ENCODE results near the gene LCN10. TPM values are rescaled to one million over a fixed set of nuclear protein-coding genes. Genes with fewer than 3 reads are reported as not detected.

Gene LCN10
- total and polyA plus RNA-seq, 9 of the 15 experiments (the other 6 are each of a cell fraction or from before 2014, with no cell fraction given) = 0.10 to 0.21 (median 0.14) TPM; not detected in 6

DNA sequence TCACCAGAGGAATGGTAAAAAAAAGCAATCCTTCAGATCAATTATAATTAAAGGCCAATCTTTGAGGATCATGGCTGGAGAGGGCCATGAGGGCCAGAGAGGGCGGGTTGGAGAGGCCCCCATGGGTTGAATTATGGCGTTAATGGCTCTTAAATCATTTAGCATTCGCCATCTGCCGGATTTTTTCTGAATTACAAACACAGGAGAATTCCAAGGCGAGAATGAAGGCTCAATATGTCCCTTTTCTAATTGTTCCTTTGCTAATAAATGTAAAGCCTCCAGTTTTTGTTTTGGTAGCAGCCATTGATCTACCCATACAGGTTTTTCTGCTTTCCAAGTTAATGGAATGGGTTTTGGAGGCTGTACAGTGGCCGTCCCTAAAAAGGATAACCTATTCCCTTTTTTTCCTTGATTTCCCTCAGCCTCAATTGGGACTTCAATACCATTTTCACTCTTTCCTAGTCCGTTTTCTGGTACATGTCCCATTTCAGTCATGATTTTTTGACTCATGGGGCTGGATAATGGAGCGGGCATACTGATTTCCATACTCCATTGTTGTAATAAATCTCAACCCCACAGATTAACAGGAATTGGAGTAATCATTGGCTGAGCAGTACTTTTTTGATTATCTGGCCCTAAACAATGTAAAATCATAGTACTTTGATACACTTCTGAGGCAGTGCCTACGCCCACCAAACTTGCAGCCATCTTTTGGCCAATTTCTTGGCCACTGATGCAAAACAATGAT lies 41.7 kb upstream of the LCN10 start (continued):
- TF ChIP-seq, protein P1, sequence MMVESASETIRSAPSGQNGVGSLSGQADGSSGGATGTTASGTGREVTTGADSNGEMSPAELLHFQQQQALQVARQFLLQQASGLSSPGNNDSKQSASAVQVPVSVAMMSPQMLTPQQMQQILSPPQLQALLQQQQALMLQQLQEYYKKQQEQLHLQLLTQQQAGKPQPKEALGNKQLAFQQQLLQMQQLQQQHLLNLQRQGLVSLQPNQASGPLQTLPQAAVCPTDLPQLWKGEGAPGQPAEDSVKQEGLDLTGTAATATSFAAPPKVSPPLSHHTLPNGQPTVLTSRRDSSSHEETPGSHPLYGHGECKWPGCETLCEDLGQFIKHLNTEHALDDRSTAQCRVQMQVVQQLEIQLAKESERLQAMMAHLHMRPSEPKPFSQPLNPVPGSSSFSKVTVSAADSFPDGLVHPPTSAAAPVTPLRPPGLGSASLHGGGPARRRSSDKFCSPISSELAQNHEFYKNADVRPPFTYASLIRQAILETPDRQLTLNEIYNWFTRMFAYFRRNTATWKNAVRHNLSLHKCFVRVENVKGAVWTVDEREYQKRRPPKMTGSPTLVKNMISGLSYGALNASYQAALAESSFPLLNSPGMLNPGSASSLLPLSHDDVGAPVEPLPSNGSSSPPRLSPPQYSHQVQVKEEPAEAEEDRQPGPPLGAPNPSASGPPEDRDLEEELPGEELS (CRISPR knock-in tag; IDR thresholded peaks at IDR 0.05; ENCODE audit: borderline replicate concordance) = no peak
- no peak for TF ChIP-seq MYC (IDR thresholded peaks at IDR 0.05; ENCODE audit: low read depth, low read length)
- 0 out of 2 replicates have a peak, but pooled peaks have one; percentile 63 for TF ChIP-seq MYC (CRISPR knock-in tag; IDR thresholded peaks at IDR 0.05; ENCODE audit: borderline replicate concordance, low read depth)
- TF ChIP-seq ZNF583 (CRISPR knock-in tag; IDR thresholded peaks at IDR 0.05) = no peak
- peak; percentile 50; the same call in 1 of the 2 replicates for TF ChIP-seq REST (IDR thresholded peaks at IDR 0.05; ENCODE audit: borderline replicate concordance)
- no peak for TF ChIP-seq REST (CRISPR knock-in tag; IDR thresholded peaks at IDR 0.05; ENCODE audit: low read depth)
- TF ChIP-seq PTTG1 (tag; IDR thresholded peaks at IDR 0.05; ENCODE audit: low read depth) = 0 out of 2 replicates have a peak, but pooled peaks have one; percentile 58
- TF ChIP-seq YY1 (IDR thresholded peaks at IDR 0.05; ENCODE audit: borderline replicate concordance in 1 of 3, control insufficient read depth in 1 of 3, extremely low read depth in 1 of 3, insufficient read depth in 3 of 3, insufficient read length in 1 of 3, insufficient replicate concordance in 2 of 3, low read depth in 1 of 3, low read length in 2 of 3) = peak in 1 of 3 experiments; percentile 30
- TF ChIP-seq RAD21 (CRISPR knock-in tag; conservative IDR thresholded peaks at IDR 0.05 in 1 of 2, IDR thresholded peaks at IDR 0.05 in 1 of 2) = peak; percentile 63 to 73
- 0 out of 2 replicates have a peak, but pooled peaks have one; percentile 26 for TF ChIP-seq SMC3 (conservative IDR thresholded peaks at IDR 0.05; ENCODE audit: insufficient read depth, low read depth, low read length)
- TF ChIP-seq ELF2 (CRISPR knock-in tag; IDR thresholded peaks at IDR 0.05) = no peak
- TF ChIP-seq MEIS2 (IDR thresholded peaks at IDR 0.05; ENCODE audit: partially characterized antibody) = peak; percentile 62
- no peak for TF ChIP-seq CTCFL (IDR thresholded peaks at IDR 0.05; ENCODE audit: borderline replicate concordance, insufficient read depth, low read depth, low read length, poor library complexity, severe bottlenecking)
